GM06990 (cell line): ENCODE measurements around the gene AKR1B1.

Experiments used
- DNase-seq: peaks from one replicate; pipeline ENCODE4 v3.0.0-alpha.2; 2011; ENCODE audit not compliant: insufficient read length; ENCODE audit errors: extremely low read depth
- H3K27me3 ChIP-seq: replicated peaks from 2 replicates; pipeline ENCODE4 v1.6.0; 2011; ENCODE audit warnings: low read length; ENCODE audit not compliant: control insufficient read depth, insufficient read depth
- H3K36me3 ChIP-seq: 2 replicates; pipeline ENCODE4 v1.5.1; 2011; ENCODE audit warnings: low read length; ENCODE audit not compliant: control insufficient read depth, insufficient read depth
- H3K4me3 ChIP-seq: replicated peaks from 2 replicates; pipeline ENCODE4 v1.5.1; 2011; ENCODE audit warnings: low read depth, mild to moderate bottlenecking, control low read depth, low read length
- CTCF ChIP-seq: IDR thresholded peaks from 2 replicates; pipeline ENCODE4 v1.5.1; 2011; ENCODE audit warnings: low read length, control low read depth, mild to moderate bottlenecking, inconsistent platforms; ENCODE audit not compliant: insufficient read depth, poor library complexity, severe bottlenecking

Gene AKR1B1

DNA sequence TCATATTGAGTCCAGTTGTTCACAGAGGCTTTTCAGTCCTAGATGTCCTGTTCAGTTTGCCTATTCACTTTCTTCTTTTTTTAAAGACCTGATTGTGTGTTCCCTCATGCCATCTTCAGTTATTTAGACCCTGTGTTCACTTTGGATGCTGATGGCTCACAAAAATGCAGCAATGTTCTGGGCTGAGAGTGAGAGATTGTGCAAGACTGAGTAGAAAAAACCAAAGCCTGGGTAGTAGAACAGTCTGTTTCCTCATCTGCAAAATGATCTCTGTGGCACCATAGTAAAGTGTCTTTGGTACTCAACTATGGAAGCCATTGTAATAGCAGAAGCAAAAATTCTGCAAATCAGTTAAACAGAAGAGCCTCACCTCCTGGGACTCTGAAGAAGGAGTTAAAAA is 43.2 kb downstream of the AKR1B1 start:
- no peak for TF ChIP-seq CTCF
- Histone ChIP-seq H3K36me3 (no peaks in the 10 kb centered on the region), H3K4me3 (no peak overlapping the region), H3K27me3 (peaks cover 2% of the 10 kb centered on the region; the same call in 1 of the 2 replicates)
- DNase-seq = no peak

DNA sequence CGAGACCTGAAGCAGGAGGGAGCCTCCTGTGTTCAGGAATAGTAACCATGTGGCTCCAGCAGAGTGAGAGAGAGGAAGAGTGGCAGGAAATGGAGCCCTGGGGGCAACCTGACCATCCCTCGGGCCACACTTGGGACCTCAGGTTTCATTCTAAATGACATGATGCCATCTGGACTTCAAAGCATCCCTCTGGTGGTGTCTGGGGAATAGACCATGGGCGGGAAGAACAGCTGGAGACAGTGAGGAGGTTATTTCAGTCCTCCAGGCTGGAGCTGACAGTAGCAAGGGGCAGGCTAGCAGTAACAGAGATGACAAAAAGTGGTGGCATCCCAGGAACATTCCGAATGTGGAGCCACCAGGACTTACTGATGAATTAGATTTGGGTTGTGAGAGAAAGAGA is 44.8 kb downstream of the AKR1B1 start:
- no peak for DNase-seq
- no peak overlapping the region for H3K4me3 ChIP-seq
- H3K27me3 ChIP-seq = peaks cover 2% of the 10 kb centered on the region; the same call in 1 of the 2 replicates
- no peaks in the 10 kb centered on the region for H3K36me3 ChIP-seq
- TF ChIP-seq CTCF = no peak

DNA sequence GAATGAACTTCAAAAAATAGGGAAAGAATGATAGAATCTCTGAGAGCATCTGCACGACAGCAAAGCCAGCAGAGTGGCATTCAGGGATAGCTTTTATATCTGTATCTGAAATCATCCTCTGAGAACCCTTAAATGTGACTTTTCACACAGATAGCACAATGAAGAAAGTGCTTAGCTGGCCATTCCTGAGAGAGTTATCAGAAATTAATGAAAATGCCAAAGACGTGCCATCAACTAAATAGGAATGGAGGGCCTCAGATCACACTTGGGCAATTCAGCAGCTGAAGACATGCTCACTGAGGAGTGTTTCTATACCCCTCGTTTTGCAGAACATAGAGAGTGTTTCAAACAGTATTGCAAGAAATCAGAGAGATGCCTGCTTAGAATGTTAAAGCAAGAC is 51.6 kb downstream of the AKR1B1 start:
- no peak overlapping the region for H3K4me3 ChIP-seq
- DNase-seq = no peak
- no peak for TF ChIP-seq CTCF
- H3K27me3 ChIP-seq = peaks cover 2% of the 10 kb centered on the region; the same call in 1 of the 2 replicates
- no peaks in the 10 kb centered on the region for H3K36me3 ChIP-seq

GRCh38 chr7:134406431-134406830 is 52.5 kb downstream of the AKR1B1 start:
- TF ChIP-seq CTCF = no peak
- DNase-seq = no peak
- H3K4me3 ChIP-seq = no peak overlapping the region
- peaks cover 2% of the 10 kb centered on the region; the same call in 1 of the 2 replicates for H3K27me3 ChIP-seq
- no peaks in the 10 kb centered on the region for H3K36me3 ChIP-seq

DNA sequence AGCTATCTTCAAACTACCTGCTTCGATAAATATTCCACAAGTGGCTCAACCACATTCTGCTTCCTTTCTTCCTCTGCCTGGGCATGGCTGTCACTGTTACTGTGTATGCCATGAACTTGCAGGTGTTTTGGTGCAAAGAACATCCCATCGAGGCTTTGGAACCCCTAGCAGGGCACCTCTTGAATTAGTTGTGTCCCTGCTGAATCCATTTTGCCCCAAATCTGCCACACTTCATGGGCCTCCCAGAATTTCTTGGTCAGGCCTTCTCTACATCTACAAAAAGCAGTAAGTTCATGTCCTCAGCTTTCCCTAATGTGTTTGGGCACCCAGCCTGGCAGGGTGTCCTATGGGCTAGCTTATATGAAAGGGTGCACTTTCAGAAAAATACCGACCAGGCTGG is 53.6 kb downstream of the AKR1B1 start:
- H3K36me3 ChIP-seq = no peaks in the 10 kb centered on the region
- no peaks in the 10 kb centered on the region; the same call in 1 of the 2 replicates for H3K27me3 ChIP-seq

More for the DNA sequence above, 53.6 kb downstream of the AKR1B1 start:
- no peak for TF ChIP-seq CTCF
- H3K4me3 ChIP-seq = no peak overlapping the region
- no peak for DNase-seq
